Epithelial cell of esophagus (primary cell): ENCODE data around the gene RAD18.

Experiments used
- DNase-seq: peaks from one replicate; pipeline ENCODE4 v3.0.0; 2010; ENCODE audit warnings: low read depth
- H3K4me3 ChIP-seq: 2 replicates; pipeline ENCODE4 v1.5.1; 2011; ENCODE audit warnings: mild to moderate bottlenecking, low read length, control low read depth
- TF ChIP-seq, protein P1 (sequence below): IDR thresholded peaks from 2 replicates; pipeline ENCODE4 v1.5.1; 2011; ENCODE audit warnings: low read depth, mild to moderate bottlenecking, low read length, control low read depth, inconsistent platforms; ENCODE audit not compliant: insufficient read depth; ENCODE audit errors: missing control alignments

RAD18 gene

GRCh38 chr3:8976540-8977182 is 13.4 kb upstream of the RAD18 start:
- TF ChIP-seq, protein P1, sequence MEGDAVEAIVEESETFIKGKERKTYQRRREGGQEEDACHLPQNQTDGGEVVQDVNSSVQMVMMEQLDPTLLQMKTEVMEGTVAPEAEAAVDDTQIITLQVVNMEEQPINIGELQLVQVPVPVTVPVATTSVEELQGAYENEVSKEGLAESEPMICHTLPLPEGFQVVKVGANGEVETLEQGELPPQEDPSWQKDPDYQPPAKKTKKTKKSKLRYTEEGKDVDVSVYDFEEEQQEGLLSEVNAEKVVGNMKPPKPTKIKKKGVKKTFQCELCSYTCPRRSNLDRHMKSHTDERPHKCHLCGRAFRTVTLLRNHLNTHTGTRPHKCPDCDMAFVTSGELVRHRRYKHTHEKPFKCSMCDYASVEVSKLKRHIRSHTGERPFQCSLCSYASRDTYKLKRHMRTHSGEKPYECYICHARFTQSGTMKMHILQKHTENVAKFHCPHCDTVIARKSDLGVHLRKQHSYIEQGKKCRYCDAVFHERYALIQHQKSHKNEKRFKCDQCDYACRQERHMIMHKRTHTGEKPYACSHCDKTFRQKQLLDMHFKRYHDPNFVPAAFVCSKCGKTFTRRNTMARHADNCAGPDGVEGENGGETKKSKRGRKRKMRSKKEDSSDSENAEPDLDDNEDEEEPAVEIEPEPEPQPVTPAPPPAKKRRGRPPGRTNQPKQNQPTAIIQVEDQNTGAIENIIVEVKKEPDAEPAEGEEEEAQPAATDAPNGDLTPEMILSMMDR, result no peak
- no peak overlapping the region for H3K4me3 ChIP-seq
- DNase-seq, result no peak

- DNase-seq, result no peak
- no peak overlapping the region for H3K4me3 ChIP-seq
- TF ChIP-seq, protein P1, result no peak
These were observed 12.1 kb upstream of the RAD18 start for GRCh38 chr3:8975081-8976020.

DNA sequence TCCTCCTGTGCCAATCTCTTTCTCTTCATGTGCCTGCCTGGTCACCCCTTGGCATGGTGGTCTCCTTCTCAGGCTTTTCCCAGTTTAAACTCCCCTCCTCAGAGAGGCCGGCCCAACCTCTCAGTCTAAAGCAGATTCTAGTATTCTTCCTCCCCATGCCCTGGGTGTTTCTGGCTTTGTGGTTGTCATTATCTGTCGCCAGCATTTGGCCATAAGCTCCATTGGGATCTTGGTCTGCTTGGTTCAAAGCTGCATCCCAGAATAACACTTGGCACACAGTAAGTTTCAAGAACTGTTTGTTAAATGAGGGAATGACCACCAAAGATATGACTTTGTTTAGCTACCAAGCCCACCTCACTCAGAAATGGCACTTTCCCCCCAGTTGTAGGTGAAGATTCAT is 11.2 kb upstream of the RAD18 start:
- H3K4me3 ChIP-seq, result no peak overlapping the region
- DNase-seq, result no peak
- TF ChIP-seq, protein P1, result no peak

GRCh38 chr3:8972639-8973038 is 9.4 kb upstream of the RAD18 start:
- no peak overlapping the region for H3K4me3 ChIP-seq
- TF ChIP-seq, protein P1, result no peak
- peak; percentile 57 for DNase-seq

DNA sequence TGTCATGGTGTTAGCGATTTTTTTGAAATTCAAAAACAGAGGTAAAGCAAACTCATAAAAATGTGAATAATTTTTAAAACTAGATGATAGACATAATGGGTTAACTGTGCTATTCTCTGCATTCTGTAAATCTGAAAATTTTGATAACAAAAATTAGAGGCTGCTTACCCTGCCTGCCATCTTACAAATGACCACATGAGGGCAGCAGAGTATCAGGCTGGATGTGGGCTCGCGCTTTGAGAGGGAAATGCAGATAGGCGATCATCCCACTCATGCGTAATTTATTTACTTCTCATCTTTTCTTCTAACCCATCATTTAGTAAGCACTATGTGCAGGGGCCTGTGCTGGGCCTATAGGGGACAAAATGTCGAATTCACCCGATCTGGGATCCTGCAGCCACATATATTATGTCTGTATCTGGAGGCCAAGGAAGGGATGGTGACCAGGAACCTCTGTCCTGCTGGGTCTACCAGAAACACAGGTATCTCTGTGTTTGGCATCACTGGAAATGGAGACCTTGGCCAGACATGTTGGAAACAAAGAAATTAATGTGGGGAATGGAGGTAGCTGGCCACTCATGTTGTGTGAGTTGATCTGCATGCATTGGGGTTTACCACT is 7.8 kb upstream of the RAD18 start:
- TF ChIP-seq, protein P1, result peak; percentile 99
- peak; percentile 67 for DNase-seq
- no peak overlapping the region for H3K4me3 ChIP-seq

DNA sequence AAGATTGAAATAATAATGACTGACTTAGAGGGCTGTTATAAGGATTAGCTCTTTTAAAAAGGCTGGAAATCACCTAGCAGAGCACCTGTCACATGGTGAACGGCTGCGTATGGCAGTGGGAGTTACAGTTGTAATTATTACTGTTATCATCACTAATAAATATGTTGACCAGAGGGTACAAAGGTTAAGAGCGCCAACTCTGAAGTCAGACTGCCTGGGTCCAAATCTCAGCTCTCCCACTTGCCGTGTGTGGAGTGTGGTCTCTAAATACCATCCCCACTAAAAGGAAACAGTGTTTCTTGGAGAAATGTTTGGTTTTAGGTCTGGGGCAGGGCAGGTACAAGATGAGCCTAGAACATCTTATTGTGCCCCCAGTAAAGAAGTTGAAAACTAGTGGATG is 6.0 kb upstream of the RAD18 start:
- TF ChIP-seq, protein P1, result no peak
- no peak for DNase-seq

More for the DNA sequence above, 6.0 kb upstream of the RAD18 start:
- no peak overlapping the region for H3K4me3 ChIP-seq
